ENCODE data around the gene STARD4. TPM values are rescaled to one million over a fixed set of nuclear protein-coding genes. Genes with fewer than 3 reads are reported as not detected.

Gene STARD4
- total RNA-seq, 4 donors from 2014 or later, result 0.49 to 2.7 (median 1.4) TPM

DNA sequence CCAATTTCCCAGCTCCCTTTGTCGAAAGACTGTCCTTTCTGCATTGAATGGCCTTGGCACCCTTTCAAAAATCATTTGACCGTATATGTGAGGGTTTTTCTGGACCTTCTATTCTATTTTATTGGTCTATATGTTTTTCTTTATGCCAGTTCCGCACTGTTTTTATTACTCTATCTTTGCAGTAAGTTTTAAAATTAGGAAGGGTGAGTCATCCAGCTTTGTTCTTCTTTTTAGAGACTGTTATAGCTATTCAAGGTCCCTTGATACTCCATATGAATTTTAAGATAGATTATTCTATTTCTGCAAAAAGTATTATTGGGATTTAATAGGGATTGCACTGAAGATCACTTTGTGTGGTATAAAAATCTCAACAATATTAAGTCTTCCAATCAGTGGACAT lies 44.2 kb upstream of the STARD4 start:
- H3K4me3 ChIP-seq, result no peak overlapping the region
- no peak overlapping the region for H3K27ac ChIP-seq
- DNase-seq, result no peak
- H3K27me3 ChIP-seq, result no peaks in the 10 kb centered on the region
- no peaks in the 10 kb centered on the region for H3K9me3 ChIP-seq
- intact Hi-C loops (cut with DNase I; ENCODE audit: low total_unique reads) (loop anchor here (10.0 kb wide), 1 partner anchor 128 kb away; no protein-coding TSS in a partner anchor), in situ Hi-C loops (cut with MboI; ENCODE audit: low sequenced_read_pairs in 4 of 4) (loop anchor here in 3 of 4 donors (10.0 kb wide), 3 partner anchors 198 to 588 kb away; partner anchors contain the start of gene NREP (in 1 of the 3))
- no peak for ATAC-seq
- no peak for TF ChIP-seq POLR2A (IDR thresholded peaks at IDR 0.05)
- TF ChIP-seq, protein P1, sequence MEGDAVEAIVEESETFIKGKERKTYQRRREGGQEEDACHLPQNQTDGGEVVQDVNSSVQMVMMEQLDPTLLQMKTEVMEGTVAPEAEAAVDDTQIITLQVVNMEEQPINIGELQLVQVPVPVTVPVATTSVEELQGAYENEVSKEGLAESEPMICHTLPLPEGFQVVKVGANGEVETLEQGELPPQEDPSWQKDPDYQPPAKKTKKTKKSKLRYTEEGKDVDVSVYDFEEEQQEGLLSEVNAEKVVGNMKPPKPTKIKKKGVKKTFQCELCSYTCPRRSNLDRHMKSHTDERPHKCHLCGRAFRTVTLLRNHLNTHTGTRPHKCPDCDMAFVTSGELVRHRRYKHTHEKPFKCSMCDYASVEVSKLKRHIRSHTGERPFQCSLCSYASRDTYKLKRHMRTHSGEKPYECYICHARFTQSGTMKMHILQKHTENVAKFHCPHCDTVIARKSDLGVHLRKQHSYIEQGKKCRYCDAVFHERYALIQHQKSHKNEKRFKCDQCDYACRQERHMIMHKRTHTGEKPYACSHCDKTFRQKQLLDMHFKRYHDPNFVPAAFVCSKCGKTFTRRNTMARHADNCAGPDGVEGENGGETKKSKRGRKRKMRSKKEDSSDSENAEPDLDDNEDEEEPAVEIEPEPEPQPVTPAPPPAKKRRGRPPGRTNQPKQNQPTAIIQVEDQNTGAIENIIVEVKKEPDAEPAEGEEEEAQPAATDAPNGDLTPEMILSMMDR (IDR thresholded peaks at IDR 0.05 in 4 of 5, conservative IDR thresholded peaks at IDR 0.05 in 1 of 5), result no peak
- H3K36me3 ChIP-seq, result no peaks in the 10 kb centered on the region
- H3K4me1 ChIP-seq, result no peaks in the 10 kb centered on the region

DNA sequence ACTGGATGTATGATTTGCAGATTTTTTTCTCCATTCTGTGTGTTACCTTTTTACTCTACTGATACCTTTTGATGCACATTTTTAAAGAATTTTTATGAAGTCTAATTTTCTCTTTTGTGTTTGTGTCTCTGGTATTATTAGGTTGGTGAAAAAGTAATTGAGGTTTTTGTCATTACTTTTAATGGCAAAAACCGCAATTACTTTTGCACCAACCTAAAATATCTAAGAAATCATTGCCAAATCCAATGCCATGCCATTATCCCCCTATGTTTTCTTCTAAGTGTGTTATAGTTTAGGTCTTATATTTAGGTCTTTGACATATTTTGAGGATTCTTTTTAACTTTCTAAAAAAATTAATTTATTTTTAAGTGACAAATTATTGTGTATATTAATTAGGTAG lies 43.4 kb upstream of the STARD4 start:
- DNase-seq, result no peak
- TF ChIP-seq POLR2A (IDR thresholded peaks at IDR 0.05), result no peak
- TF ChIP-seq, protein P1 (IDR thresholded peaks at IDR 0.05 in 4 of 5, conservative IDR thresholded peaks at IDR 0.05 in 1 of 5), result no peak
- in situ Hi-C loops (cut with MboI; ENCODE audit: low sequenced_read_pairs in 4 of 4), result loop anchor here in 3 of 4 donors (10.0 kb wide), 3 partner anchors 199 to 589 kb away; partner anchors contain the start of gene NREP (in 1 of the 3)
- no peak overlapping the region for H3K27ac ChIP-seq
- intact Hi-C loops (cut with DNase I; ENCODE audit: low total_unique reads), result loop anchor here (10.0 kb wide), 1 partner anchor 129 kb away; no protein-coding TSS in a partner anchor
- H3K9me3 ChIP-seq, result no peaks in the 10 kb centered on the region
- peaks cover 3 to 4% of the 10 kb centered on the region in 2 donors for H3K4me1 ChIP-seq
- H3K4me3 ChIP-seq, result no peak overlapping the region
- ATAC-seq, result no peak
- H3K36me3 ChIP-seq, result no peaks in the 10 kb centered on the region
- no peaks in the 10 kb centered on the region for H3K27me3 ChIP-seq

GRCh38 chr5:111553868-111554267 lies 41.5 kb upstream of the STARD4 start:
- no peak for ATAC-seq
- in situ Hi-C loops (cut with MboI; ENCODE audit: low sequenced_read_pairs in 4 of 4), result loop anchor here in 3 of 4 donors (5.0 to 10.0 kb wide), 5 partner anchors 201 to 593 kb away; partner anchors contain the start of gene NREP (in 1 of the 3)

DNA sequence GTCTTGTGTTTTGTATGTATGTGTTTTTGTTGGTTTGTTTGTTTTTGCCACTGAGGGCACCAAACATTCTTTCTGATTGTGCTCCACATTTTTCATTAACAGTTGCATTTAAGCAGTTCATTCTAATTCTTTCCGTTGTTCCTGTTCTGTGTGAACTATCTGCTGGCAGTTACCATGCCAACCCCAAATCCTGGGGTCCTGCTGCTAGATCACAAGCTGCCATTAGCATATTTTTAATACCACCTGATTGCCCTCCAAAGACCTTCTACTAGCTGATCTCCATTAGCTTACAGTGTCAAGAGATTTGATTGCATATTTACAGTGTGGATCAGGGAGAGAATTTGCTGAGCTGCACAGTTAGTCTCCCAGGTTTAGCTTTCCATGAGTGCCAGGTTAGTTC lies 40.6 kb upstream of the STARD4 start:
- in situ Hi-C loops (cut with MboI; ENCODE audit: low sequenced_read_pairs in 4 of 4), result loop anchor here in 3 of 4 donors (5.0 to 10.0 kb wide), 5 partner anchors 202 to 594 kb away; partner anchors contain the start of gene NREP (in 1 of the 3)

More at GRCh38 chr5:111553868-111554267, 41.5 kb upstream of the STARD4 start:
- no peak for DNase-seq
- no peaks in the 10 kb centered on the region for H3K36me3 ChIP-seq
- H3K4me1 ChIP-seq, result peaks cover 4 to 5% of the 10 kb centered on the region in 2 donors
- no peak overlapping the region for H3K4me3 ChIP-seq
- H3K9me3 ChIP-seq, result no peaks in the 10 kb centered on the region
- H3K27ac ChIP-seq, result no peak overlapping the region
- no peaks in the 10 kb centered on the region for H3K27me3 ChIP-seq
- TF ChIP-seq, protein P1 (IDR thresholded peaks at IDR 0.05 in 4 of 5, conservative IDR thresholded peaks at IDR 0.05 in 1 of 5), result no peak
- no peak for TF ChIP-seq POLR2A (IDR thresholded peaks at IDR 0.05)
- intact Hi-C loops (cut with DNase I; ENCODE audit: low total_unique reads), result loop anchor here (5.0 to 10.0 kb wide), 2 partner anchors 131 to 183 kb away; no protein-coding TSS in a partner anchor

More for the DNA sequence above, 40.6 kb upstream of the STARD4 start:
- DNase-seq (no peak), ATAC-seq (no peak)
- H3K36me3 ChIP-seq, result no peaks in the 10 kb centered on the region
- H3K27ac ChIP-seq, result no peak overlapping the region
- no peak overlapping the region for H3K4me3 ChIP-seq
- intact Hi-C loops (cut with DNase I; ENCODE audit: low total_unique reads), result loop anchor here (5.0 to 10.0 kb wide), 2 partner anchors 132 to 184 kb away; no protein-coding TSS in a partner anchor
- H3K4me1 ChIP-seq, result peaks cover 4 to 5% of the 10 kb centered on the region in 2 donors
- TF ChIP-seq POLR2A (IDR thresholded peaks at IDR 0.05), result no peak
- TF ChIP-seq, protein P1 (IDR thresholded peaks at IDR 0.05 in 4 of 5, conservative IDR thresholded peaks at IDR 0.05 in 1 of 5), result no peak
- no peaks in the 10 kb centered on the region for H3K9me3 ChIP-seq
- H3K27me3 ChIP-seq, result no peaks in the 10 kb centered on the region

All from gastrocnemius medialis (tissue), 4 donors.